AG09309 (cell line): Measurements from ENCODE around the gene SPACA9.

ENCODE experiments used
- DNase-seq: peaks from one replicate; pipeline ENCODE4 v3.0.0-alpha.2; 2010; ENCODE audit warnings: low read depth
- H3K4me3 ChIP-seq: 2 replicates; pipeline ENCODE4 v1.5.1; 2011; ENCODE audit warnings: mild to moderate bottlenecking, low read depth, low read length, moderate library complexity; ENCODE audit not compliant: control insufficient read depth
- TF ChIP-seq, protein P1 (sequence below): IDR thresholded peaks from 2 replicates; pipeline ENCODE4 v1.5.1; 2011; ENCODE audit warnings: mild to moderate bottlenecking, low read depth, low read length, inconsistent platforms; ENCODE audit not compliant: insufficient read depth, control insufficient read depth; ENCODE audit errors: missing control alignments

SPACA9 gene

DNA sequence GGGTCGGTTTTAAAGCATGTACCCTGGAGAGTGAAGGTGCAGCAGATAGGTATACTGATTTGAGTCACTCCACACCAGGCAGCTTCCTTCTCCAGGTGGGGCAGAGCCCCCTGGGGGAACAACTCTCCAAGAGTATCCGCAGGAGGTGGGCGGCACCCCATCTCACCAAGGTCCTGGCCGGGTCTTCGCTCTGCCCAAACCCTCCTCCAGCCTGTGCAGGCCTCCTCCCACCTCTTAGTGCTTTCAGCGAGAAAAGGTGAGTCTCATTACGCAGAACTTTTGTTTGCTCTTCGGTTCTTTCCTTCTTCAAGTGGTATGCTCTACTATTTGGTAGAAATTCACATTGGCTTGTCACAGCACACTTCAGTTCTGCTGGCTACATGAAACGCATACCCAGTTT, 13.7 kb downstream of the SPACA9 start:
- TF ChIP-seq, protein P1, sequence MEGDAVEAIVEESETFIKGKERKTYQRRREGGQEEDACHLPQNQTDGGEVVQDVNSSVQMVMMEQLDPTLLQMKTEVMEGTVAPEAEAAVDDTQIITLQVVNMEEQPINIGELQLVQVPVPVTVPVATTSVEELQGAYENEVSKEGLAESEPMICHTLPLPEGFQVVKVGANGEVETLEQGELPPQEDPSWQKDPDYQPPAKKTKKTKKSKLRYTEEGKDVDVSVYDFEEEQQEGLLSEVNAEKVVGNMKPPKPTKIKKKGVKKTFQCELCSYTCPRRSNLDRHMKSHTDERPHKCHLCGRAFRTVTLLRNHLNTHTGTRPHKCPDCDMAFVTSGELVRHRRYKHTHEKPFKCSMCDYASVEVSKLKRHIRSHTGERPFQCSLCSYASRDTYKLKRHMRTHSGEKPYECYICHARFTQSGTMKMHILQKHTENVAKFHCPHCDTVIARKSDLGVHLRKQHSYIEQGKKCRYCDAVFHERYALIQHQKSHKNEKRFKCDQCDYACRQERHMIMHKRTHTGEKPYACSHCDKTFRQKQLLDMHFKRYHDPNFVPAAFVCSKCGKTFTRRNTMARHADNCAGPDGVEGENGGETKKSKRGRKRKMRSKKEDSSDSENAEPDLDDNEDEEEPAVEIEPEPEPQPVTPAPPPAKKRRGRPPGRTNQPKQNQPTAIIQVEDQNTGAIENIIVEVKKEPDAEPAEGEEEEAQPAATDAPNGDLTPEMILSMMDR: no peak
- no peak for DNase-seq
- H3K4me3 ChIP-seq: no peak overlapping the region

DNA sequence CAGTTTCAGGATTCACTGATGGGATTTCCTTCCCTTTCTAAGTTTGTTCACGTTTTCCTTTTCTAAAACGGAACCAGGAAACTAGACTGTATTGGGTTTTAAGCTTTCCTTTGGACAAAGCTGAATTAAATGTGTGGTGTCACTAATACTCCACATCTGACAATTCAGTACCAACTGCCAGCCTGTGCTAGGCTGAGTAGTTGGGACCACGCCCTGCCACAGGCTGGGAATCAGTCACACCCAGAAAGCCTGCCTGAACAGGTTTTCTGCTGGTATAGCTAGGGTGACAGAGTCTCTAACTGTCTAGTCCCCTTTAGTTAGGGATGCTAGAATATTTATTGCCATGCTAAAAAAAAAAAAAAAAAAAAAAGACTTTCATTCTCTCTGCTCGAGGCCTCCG, 15.6 kb downstream of the SPACA9 start:
- no peak for DNase-seq
- TF ChIP-seq, protein P1: no peak

DNA sequence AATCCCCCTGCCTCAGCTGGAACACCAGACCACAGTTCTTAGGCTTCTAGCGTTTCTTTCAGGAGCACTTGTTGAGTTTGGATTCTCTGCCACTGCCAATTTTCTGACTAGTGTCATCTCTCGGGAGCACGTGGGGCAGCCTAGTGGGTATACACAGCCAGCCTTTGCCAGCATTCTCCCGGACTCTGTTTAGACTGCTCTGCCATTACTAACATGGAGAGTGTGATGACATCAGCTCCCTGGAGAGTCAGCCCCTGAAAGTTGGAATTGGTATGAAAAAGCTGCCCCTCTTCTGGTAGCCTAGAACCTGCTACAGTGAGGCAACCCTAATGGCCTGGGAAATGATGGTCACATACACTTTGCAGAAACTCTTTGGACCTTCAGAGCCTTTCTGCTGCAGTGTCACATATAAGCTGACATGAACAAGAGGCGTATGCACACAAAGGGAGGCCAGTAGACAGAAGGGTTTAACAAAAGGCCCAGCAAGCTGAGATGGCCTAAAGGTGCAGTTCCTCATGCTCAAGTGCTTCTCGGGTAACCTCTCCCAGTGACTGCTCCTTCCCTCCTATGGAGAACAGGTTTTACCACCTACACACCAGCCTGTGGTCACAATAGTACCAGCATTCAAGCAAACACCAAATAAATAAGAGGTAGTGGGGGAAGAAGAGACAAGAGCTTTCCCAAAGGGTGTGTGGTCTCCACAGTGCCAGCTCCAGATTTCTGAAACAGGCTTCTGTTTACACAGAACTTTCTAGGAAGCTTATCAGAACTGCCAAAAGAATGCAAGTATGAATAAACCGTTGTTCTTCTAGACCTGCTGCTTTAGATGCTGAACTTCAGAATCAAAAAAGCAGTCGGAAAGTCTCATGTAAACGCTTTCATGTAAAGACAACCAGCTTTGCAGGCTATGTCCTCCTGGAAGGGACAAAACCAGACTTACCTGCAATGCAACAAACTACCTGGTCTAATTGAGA, 16.5 kb downstream of the SPACA9 start:
- TF ChIP-seq, protein P1: no peak
- H3K4me3 ChIP-seq: no peak overlapping the region
- no peak for DNase-seq

More for the DNA sequence above, 15.6 kb downstream of the SPACA9 start:
- no peak overlapping the region for H3K4me3 ChIP-seq

DNA sequence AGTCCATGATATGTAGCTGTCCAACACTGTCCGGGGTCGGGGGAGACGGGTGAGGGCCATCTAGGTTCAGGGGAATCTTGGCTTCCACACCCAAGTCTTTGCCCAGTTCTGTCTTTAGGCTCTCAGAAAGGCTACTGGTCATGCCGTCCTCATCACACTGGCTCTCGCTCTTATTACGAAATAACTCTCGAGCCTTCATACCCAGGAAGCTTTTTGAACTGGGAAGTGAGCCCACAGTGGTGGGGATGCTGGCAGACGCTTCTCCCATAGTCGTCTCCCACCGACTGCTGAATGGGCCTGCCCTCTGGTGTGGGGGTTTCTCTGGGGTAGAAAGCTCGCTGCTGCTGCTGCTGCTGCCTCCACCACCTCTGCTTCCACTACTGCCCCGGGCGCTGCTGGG, 17.6 kb downstream of the SPACA9 start:
- H3K4me3 ChIP-seq: no peak overlapping the region
- DNase-seq: no peak
- TF ChIP-seq, protein P1: no peak

DNA sequence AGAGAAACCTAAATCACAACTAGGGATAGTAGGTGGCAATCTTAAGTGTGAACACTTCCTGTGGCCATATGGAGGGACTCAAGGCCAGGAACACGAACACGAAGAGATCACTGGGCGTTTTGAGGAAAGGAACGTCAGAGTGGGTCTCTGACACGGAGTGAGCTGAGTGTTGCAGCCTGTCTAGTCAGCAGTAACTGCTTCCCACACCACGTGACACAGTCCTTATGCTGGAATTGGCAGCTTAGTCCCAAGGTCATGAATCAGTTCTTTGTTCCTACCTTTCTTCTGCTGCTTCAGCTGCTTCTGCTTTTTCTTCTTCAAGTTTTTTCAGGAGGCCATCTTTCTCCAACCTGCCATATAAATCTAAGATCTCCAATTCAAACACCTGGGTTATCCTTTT, 18.2 kb downstream of the SPACA9 start:
- no peak for DNase-seq
- TF ChIP-seq, protein P1: no peak
- H3K4me3 ChIP-seq: no peak overlapping the region

DNA sequence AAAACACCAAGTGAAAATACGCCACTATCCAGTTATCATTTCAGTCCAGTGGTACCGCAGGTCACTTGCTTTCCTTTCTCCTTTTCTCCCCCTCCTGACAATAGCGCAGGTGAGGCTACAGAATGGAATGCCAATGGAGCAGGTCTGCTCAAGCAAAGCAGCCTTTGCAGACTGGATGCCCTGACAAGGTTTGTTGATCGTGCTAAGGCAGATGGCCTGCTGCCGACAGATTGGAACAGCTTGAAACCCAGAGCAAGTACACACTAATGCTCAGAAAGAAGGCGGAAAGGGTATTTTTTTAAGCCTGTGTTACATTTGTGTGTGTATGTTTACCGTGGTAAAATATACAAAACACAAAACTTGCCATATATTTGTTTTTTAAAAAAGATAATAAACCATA, 19.4 kb downstream of the SPACA9 start:
- H3K4me3 ChIP-seq: no peak overlapping the region
- TF ChIP-seq, protein P1: no peak
- DNase-seq: no peak
